GM12878 (cell line): Measurements from ENCODE around the gene MSI2. TPM values are rescaled to one million over a fixed set of nuclear protein-coding genes. Genes with fewer than 3 reads are reported as not detected.

ENCODE experiments used
- ATAC-seq: fragments of 200-7000 bp; cut with Tn5 transposase; 3 replicates; pipeline ENCODE4 v1.9.1; 2020; ENCODE audit warnings: mild to moderate bottlenecking, moderate library complexity
- BruUV-seq: library from RNA; stranded (reverse); fragments of 400-500 nt; replicated peaks from 2 replicates; lab custom pipeline; 2021; lab: Mats Ljungman, UMichigan
- CTCF ChIA-PET: fragments of 300-600 bp; sonication (Branson Sonifier 250); formaldehyde crosslinking; extraction: SDS; loops from one replicate; lab custom pipeline; 2021; ENCODE audit warnings: inconsistent platforms; lab: Yijun Ruan, JAX
- POLR2A ChIA-PET: fragments of 350-600 bp; formaldehyde crosslinking; extraction: SDS; loops from one replicate; lab custom pipeline; 2021; ENCODE audit warnings: inconsistent platforms; lab: Charles Lee
- RAD21 ChIA-PET: fragments of 300-600 bp; sonication (Branson Sonifier 250); formaldehyde crosslinking; loops from one replicate; lab custom pipeline; 2023; ENCODE audit warnings: antibody characterized with exemption; ENCODE audit not compliant: unreplicated experiment; lab: Charles Lee
- SMC1A ChIA-PET: fragments of 300-600 bp; sonication (Branson Sonifier 250); formaldehyde crosslinking; loops from one replicate; lab custom pipeline; 2023; ENCODE audit not compliant: unreplicated experiment, uncharacterized antibody; lab: Charles Lee
- DNase-seq: peaks from one replicate; pipeline ENCODE4 v3.0.0-alpha.2; 2011; ENCODE audit warnings: low read depth, low spot score
- FAIRE-seq: peaks from 3 replicates; lab custom pipeline; 2011; peaks lifted over from hg19 to GRCh38; lab: Jason Lieb, UNC
- H2AFZ ChIP-seq: 2 replicates; pipeline ENCODE4 v1.6.0; 2011; ENCODE audit warnings: low read depth, low read length, control low read depth; ENCODE audit not compliant: control insufficient read depth
- H3K27ac ChIP-seq: 2 replicates; pipeline ENCODE4 v1.5.1; 2011; ENCODE audit warnings: control low read depth; ENCODE audit not compliant: control insufficient read depth, insufficient read depth
- H3K27me3 ChIP-seq, 2 experiments: replicated peaks in 1 of 2; 2 replicates each; pipeline versions ENCODE4 v1.6.0 to v1.6.1; 2011; ENCODE audit warnings: low read length in 1 of 2; ENCODE audit not compliant: control insufficient read depth in 2 of 2, insufficient read depth in 2 of 2
- H3K36me3 ChIP-seq, 2 experiments: 2 replicates each; pipeline ENCODE4 v1.5.1; 2011; ENCODE audit warnings: low read length in 1 of 2; ENCODE audit not compliant: control insufficient read depth in 2 of 2, insufficient read depth in 2 of 2
- H3K4me1 ChIP-seq: 2 replicates; pipeline ENCODE4 v1.6.1; 2011; ENCODE audit warnings: mild to moderate bottlenecking, low read length, moderate library complexity, mixed read lengths; ENCODE audit not compliant: control insufficient read depth, insufficient read depth
- H3K4me2 ChIP-seq: 2 replicates; pipeline ENCODE4 v1.6.0; 2011; ENCODE audit warnings: control low read depth; ENCODE audit not compliant: control insufficient read depth, insufficient read depth
- H3K4me3 ChIP-seq: fragments of 200-600 bp; sonication (generic); 2 replicates; pipeline ENCODE4 v1.5.1; 2016
- H3K79me2 ChIP-seq: 2 replicates; pipeline ENCODE4 v1.6.0; 2011; ENCODE audit warnings: low read length; ENCODE audit not compliant: control insufficient read depth, insufficient read depth
- H3K9ac ChIP-seq: 2 replicates; pipeline ENCODE4 v1.8.0; 2011; ENCODE audit warnings: low read length, control low read depth, mixed read lengths; ENCODE audit not compliant: control insufficient read depth, insufficient read depth
- H3K9me3 ChIP-seq: replicated peaks from 3 replicates; pipeline ENCODE4 v1.5.1; 2011; ENCODE audit warnings: mild to moderate bottlenecking, low read length; ENCODE audit not compliant: control insufficient read depth, insufficient read depth
- H4K20me1 ChIP-seq: 2 replicates; pipeline ENCODE4 v1.6.0; 2011; ENCODE audit not compliant: control insufficient read depth, insufficient read depth
- EED ChIP-seq: sonication (generic); IDR thresholded peaks from 2 replicates; pipeline ENCODE4 v1.6.1; 2016; ENCODE audit warnings: antibody characterized with exemption, low read depth
- ETV6 ChIP-seq, 2 experiments: fragments of 450-650 bp in 1 of 2; IDR thresholded peaks in 1 of 2; conservative IDR thresholded peaks in 1 of 2; 2 replicates each; pipeline ENCODE4 v1.6.1; 2014; ENCODE audit warnings: antibody characterized with exemption in 1 of 2, borderline replicate concordance in 1 of 2, low read depth in 1 of 2, mild to moderate bottlenecking in 1 of 2, moderate library complexity in 1 of 2
- EZH2 ChIP-seq: IDR thresholded peaks from 2 replicates; pipeline ENCODE4 v1.6.1; 2012; ENCODE audit warnings: low read depth, mild to moderate bottlenecking, control low read depth, inconsistent platforms, low read length, borderline replicate concordance; ENCODE audit not compliant: control insufficient read depth
- IKZF1 ChIP-seq: fragments of 450-650 bp; conservative IDR thresholded peaks from 2 replicates; pipeline ENCODE4 v1.6.1; 2017; ENCODE audit warnings: antibody characterized with exemption, mild to moderate bottlenecking
- NR2F1 ChIP-seq: fragments of 450-650 bp; conservative IDR thresholded peaks from 2 replicates; pipeline ENCODE4 v1.6.1; 2017; ENCODE audit warnings: mild to moderate bottlenecking
- SPI1 ChIP-seq: IDR thresholded peaks from 2 replicates; pipeline ENCODE4 v1.6.1; 2011; ENCODE audit warnings: low read depth, mild to moderate bottlenecking, low read length, moderate library complexity, borderline replicate concordance; ENCODE audit not compliant: insufficient read depth
- WGBS: methylation state at CpG from one replicate; pipeline ENCODE4 v1.1.6; 2016; ENCODE audit warnings: low lambda C conversion rate; ENCODE audit not compliant: insufficient replicate concordance, insufficient coverage; ENCODE audit errors: missing lambda C conversion rate; 5-methylcytosine and 5-hydroxymethylcytosine counted together
- in situ Hi-C: fragments of 300-500 bp; cut with MboI; formaldehyde crosslinking; loops from 9 replicates; pipeline ENCODE4 v1.14.3; 2018; ENCODE audit warnings: mixed read lengths
- intact Hi-C: fragments of 100-400 bp; cut with micrococcal nuclease; formaldehyde crosslinking; loops from one replicate; pipeline ENCODE4 v1.14.2; 2022; ENCODE audit not compliant: unreplicated experiment
- polyA plus RNA-seq, 11 experiments: library from polyadenylated mRNA; depleted of rRNA in 4 of 11; unstranded in 6 of 11; stranded (reverse) in 5 of 11; fragments of >200 nt; fragmentation: Nextera tagmentation in 4 of 11; fragmentation: Illumina TruSeq in 1 of 11; extraction: Ambion mirVana in 4 of 11; extraction: Trizol in 1 of 11; gene quantifications; 1 replicate in 1 of 11; 2 replicates in 10 of 11; pipeline versions ENCODE4 v1.2.1 to v1.2.3, GENCODE V29; 2011 to 2016; ENCODE audit warnings: inconsistent platforms in 2 of 11, missing spikeins in 2 of 11, low read depth in 1 of 11
- total RNA-seq, 4 experiments: library from RNA; depleted of rRNA in 3 of 4; stranded (reverse); fragments of >200 nt in 3 of 4; fragmentation: Illumina TruSeq in 1 of 4; extraction: Trizol in 1 of 4; gene quantifications; 2 replicates each; pipeline versions ENCODE4 v1.2.1 to v1.2.3, GENCODE V29; 2013 to 2021
- TF ChIP-seq, protein P1 (sequence below): fragments of 450-650 bp; IDR thresholded peaks from 2 replicates; pipeline ENCODE4 v1.6.1; 2016; ENCODE audit warnings: mild to moderate bottlenecking
- TF ChIP-seq, protein P2 (sequence below): IDR thresholded peaks from 2 replicates; pipeline ENCODE4 v1.6.1; 2011; ENCODE audit warnings: mild to moderate bottlenecking, low read depth, low read length, moderate library complexity; ENCODE audit not compliant: insufficient replicate concordance

MSI2 gene
- total and polyA plus RNA-seq, 10 of the 15 experiments (the other 5 are each of a cell fraction or from before 2014, with no cell fraction given): 6.1 to 76.1 (median 42.0) TPM

DNA sequence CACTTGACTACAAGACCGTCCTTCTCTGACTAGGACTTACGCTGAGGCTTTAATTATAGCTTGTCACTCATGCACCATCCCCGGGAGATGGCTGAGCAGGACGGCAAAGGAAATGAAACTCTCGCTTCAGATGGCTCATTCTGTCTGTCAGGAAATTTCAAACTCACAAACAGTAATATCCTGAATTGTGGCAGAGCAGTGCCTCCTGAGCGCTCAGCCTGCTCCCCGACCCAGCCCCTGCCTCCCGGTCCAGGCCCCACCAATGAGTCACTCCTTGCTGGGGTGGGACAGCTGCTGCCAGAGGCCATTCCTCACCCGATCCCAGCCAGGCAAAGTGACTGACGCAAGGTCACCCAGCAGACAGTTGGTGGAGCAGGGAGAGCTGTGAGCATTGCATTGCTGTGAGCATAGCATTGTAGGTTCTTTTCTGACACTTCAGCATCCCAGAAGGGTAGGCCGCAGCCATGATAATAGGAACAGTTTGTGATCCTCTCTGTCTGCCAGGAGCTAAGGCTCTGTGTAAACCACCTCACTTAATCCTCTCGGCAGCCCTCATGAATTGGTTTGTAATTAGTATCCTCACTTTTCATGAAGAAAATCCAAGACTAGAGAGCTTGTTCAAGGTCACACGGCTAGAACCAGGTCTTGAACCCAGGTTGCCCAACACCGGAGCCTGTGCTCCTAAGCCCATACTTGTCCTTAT lies 467.9 kb downstream of the MSI2 start:
- Histone ChIP-seq H3K36me3 (no peaks in the 10 kb centered on the region), H3K9ac (no peak overlapping the region), H3K4me2 (peak overlapping the region; percentile 82), H2AFZ (no peak overlapping the region; the same call in 1 of the 2 replicates), H3K4me1 (peaks cover 18% of the 10 kb centered on the region), H3K27me3 (no peaks in the 10 kb centered on the region; a peak in 1 of 4 replicates), H3K9me3 (no peaks in the 10 kb centered on the region), H4K20me1 (no peaks in the 10 kb centered on the region; the same call in 1 of the 2 replicates), H3K79me2 (no peaks in the 10 kb centered on the region), H3K4me3 (no peak overlapping the region; the same call in 1 of the 2 replicates), H3K27ac (no peak overlapping the region)
- POLR2A ChIA-PET: interaction anchor here (1.0 kb wide), 1 partner anchor 138 kb away, joined by 4 read pairs; no protein-coding TSS in a partner anchor
- WGBS: 32% methylated on average over 14 of the region's 14 CpGs
- peak; percentile 87 for ATAC-seq
- BruUV-seq: no TSS peak
- SMC1A ChIA-PET: interaction anchor here (0.5 to 1.3 kb wide), 4 partner anchors 15 to 589 kb away, joined by 3 to 4 read pairs (median 3); no protein-coding TSS in a partner anchor
- TF ChIP-seq SPI1: peak; percentile 59
- TF ChIP-seq ETV6 (conservative IDR thresholded peaks at IDR 0.05 in 1 of 2, IDR thresholded peaks at IDR 0.05 in 1 of 2; ENCODE audit: borderline replicate concordance in 1 of 2, low read depth in 1 of 2): peak in 1 of 2 experiments; percentile 19; a peak in 1 of 4 replicates
- TF ChIP-seq, protein P1, sequence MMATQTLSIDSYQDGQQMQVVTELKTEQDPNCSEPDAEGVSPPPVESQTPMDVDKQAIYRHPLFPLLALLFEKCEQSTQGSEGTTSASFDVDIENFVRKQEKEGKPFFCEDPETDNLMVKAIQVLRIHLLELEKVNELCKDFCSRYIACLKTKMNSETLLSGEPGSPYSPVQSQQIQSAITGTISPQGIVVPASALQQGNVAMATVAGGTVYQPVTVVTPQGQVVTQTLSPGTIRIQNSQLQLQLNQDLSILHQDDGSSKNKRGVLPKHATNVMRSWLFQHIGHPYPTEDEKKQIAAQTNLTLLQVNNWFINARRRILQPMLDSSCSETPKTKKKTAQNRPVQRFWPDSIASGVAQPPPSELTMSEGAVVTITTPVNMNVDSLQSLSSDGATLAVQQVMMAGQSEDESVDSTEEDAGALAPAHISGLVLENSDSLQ: peak; percentile 87
- no peak for TF ChIP-seq NR2F1
- 0 out of 2 replicates have a peak, but pooled peaks have one; percentile 19 for TF ChIP-seq IKZF1
- TF ChIP-seq, protein P2, sequence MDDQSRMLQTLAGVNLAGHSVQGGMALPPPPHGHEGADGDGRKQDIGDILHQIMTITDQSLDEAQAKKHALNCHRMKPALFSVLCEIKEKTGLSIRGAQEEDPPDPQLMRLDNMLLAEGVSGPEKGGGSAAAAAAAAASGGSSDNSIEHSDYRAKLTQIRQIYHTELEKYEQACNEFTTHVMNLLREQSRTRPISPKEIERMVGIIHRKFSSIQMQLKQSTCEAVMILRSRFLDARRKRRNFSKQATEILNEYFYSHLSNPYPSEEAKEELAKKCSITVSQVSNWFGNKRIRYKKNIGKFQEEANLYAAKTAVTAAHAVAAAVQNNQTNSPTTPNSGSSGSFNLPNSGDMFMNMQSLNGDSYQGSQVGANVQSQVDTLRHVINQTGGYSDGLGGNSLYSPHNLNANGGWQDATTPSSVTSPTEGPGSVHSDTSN: peak; percentile 77
- TF ChIP-seq EZH2: no peak
- TF ChIP-seq EED: peak; percentile 26
- CTCF ChIA-PET: interaction anchor here (0.8 to 1.5 kb wide), 4 partner anchors 12 to 109 kb away, joined by 3 to 4 read pairs (median 4); no protein-coding TSS in a partner anchor
- FAIRE-seq: peak; percentile 84
- RAD21 ChIA-PET: interaction anchor here (1.7 kb wide), 1 partner anchor 24 kb away, joined by 5 read pairs; no protein-coding TSS in a partner anchor
- intact Hi-C loops (no loop called here), in situ Hi-C loops (no loop called here)
- peak; percentile 32 for DNase-seq
